COLO668 (cell line): Measurements from ENCODE around the gene IGF1R.
"Not testable (repeated sequence)": the region's sequence is repeated elsewhere in the genome, so short reads cannot be mapped to it uniquely, and the experiment has no call there.

Experiments used
- DNase-seq: peaks from one replicate; lab custom pipeline; 2025; ENCODE audit not compliant: unreplicated experiment; lab: John Stamatoyannopoulos, UW

IGF1R gene

GRCh38 chr15:98956796-98957553 lies 308.6 kb downstream of the IGF1R start:
- DNase-seq: no peak

- DNase-seq: no peak
Measured at GRCh38 chr15:98957655-98958054, 309.3 kb downstream of the IGF1R start.

- no peak for DNase-seq
Measured at GRCh38 chr15:98958076-98958475, 309.7 kb downstream of the IGF1R start.

GRCh38 chr15:98958918-98959639 lies 310.7 kb downstream of the IGF1R start:
- no peak for DNase-seq

- DNase-seq: no peak
Measured at GRCh38 chr15:98959640-98960007, 311.3 kb downstream of the IGF1R start.

GRCh38 chr15:98960555-98961050 lies 312.3 kb downstream of the IGF1R start:
- no peak for DNase-seq

- no peak for DNase-seq
Measured at GRCh38 chr15:98963444-98963843, 315.1 kb downstream of the IGF1R start.

- DNase-seq: no peak
Measured at GRCh38 chr15:98964466-98965133, 316.3 kb downstream of the IGF1R start.

- not testable (repeated sequence) for DNase-seq
Measured at GRCh38 chr15:98965134-98965491, 316.8 kb downstream of the IGF1R start.

- no peak for DNase-seq
Measured at GRCh38 chr15:98965597-98965996, 317.3 kb downstream of the IGF1R start.

- no peak for DNase-seq
Measured at GRCh38 chr15:98966091-98966787, 317.9 kb downstream of the IGF1R start.

- DNase-seq: no peak
Measured at GRCh38 chr15:98967096-98967495, 318.8 kb downstream of the IGF1R start.

- DNase-seq: no peak
Measured at GRCh38 chr15:98967916-98968315, 319.6 kb downstream of the IGF1R start.

GRCh38 chr15:98968576-98968975 lies 320.2 kb downstream of the IGF1R start:
- DNase-seq: no peak

- DNase-seq: no peak
Measured at GRCh38 chr15:98969126-98969735, 320.9 kb downstream of the IGF1R start.

GRCh38 chr15:98970799-98971198 lies 322.5 kb downstream of the IGF1R start:
- DNase-seq: no peak

- no peak for DNase-seq
Measured at GRCh38 chr15:98976500-98976899, 328.2 kb downstream of the IGF1R start.

- no peak for DNase-seq
Measured at GRCh38 chr15:98977441-98977840, 329.1 kb downstream of the IGF1R start.

GRCh38 chr15:98978153-98978552 lies 329.8 kb downstream of the IGF1R start:
- DNase-seq: no peak

- DNase-seq: no peak
Measured at GRCh38 chr15:98980899-98981228, 332.5 kb downstream of the IGF1R start.
